GM12878 (cell line): ENCODE measurements around the gene SPINK8. TPM values are rescaled to one million over a fixed set of nuclear protein-coding genes. Genes with fewer than 3 reads are reported as not detected.

Source experiments
- ATAC-seq: fragments of 200-7000 bp; cut with Tn5 transposase; 3 replicates; pipeline ENCODE4 v1.9.1; 2020; ENCODE audit warnings: mild to moderate bottlenecking, moderate library complexity
- BruUV-seq: library from RNA; stranded (reverse); fragments of 400-500 nt; replicated peaks from 2 replicates; lab custom pipeline; 2021; lab: Mats Ljungman, UMichigan
- CTCF ChIA-PET: fragments of 300-600 bp; sonication (Branson Sonifier 250); formaldehyde crosslinking; extraction: SDS; loops from one replicate; lab custom pipeline; 2021; ENCODE audit warnings: inconsistent platforms; lab: Yijun Ruan, JAX
- POLR2A ChIA-PET: fragments of 350-600 bp; formaldehyde crosslinking; extraction: SDS; loops from one replicate; lab custom pipeline; 2021; ENCODE audit warnings: inconsistent platforms; lab: Charles Lee
- RAD21 ChIA-PET: fragments of 300-600 bp; sonication (Branson Sonifier 250); formaldehyde crosslinking; loops from one replicate; lab custom pipeline; 2023; ENCODE audit warnings: antibody characterized with exemption; ENCODE audit not compliant: unreplicated experiment; lab: Charles Lee
- SMC1A ChIA-PET: fragments of 300-600 bp; sonication (Branson Sonifier 250); formaldehyde crosslinking; loops from one replicate; lab custom pipeline; 2023; ENCODE audit not compliant: unreplicated experiment, uncharacterized antibody; lab: Charles Lee
- DNase-seq: peaks from one replicate; pipeline ENCODE4 v3.0.0-alpha.2; 2011; ENCODE audit warnings: low read depth, low spot score
- FAIRE-seq: peaks from 3 replicates; lab custom pipeline; 2011; peaks lifted over from hg19 to GRCh38; lab: Jason Lieb, UNC
- H2AFZ ChIP-seq: 2 replicates; pipeline ENCODE4 v1.6.0; 2011; ENCODE audit warnings: low read depth, low read length, control low read depth; ENCODE audit not compliant: control insufficient read depth
- H3K27ac ChIP-seq: 2 replicates; pipeline ENCODE4 v1.5.1; 2011; ENCODE audit warnings: control low read depth; ENCODE audit not compliant: control insufficient read depth, insufficient read depth
- H3K27me3 ChIP-seq, 2 experiments: replicated peaks in 1 of 2; 2 replicates each; pipeline versions ENCODE4 v1.6.0 to v1.6.1; 2011; ENCODE audit warnings: low read length in 1 of 2; ENCODE audit not compliant: control insufficient read depth in 2 of 2, insufficient read depth in 2 of 2
- H3K36me3 ChIP-seq, 2 experiments: 2 replicates each; pipeline ENCODE4 v1.5.1; 2011; ENCODE audit warnings: low read length in 1 of 2; ENCODE audit not compliant: control insufficient read depth in 2 of 2, insufficient read depth in 2 of 2
- H3K4me1 ChIP-seq: 2 replicates; pipeline ENCODE4 v1.6.1; 2011; ENCODE audit warnings: mild to moderate bottlenecking, low read length, moderate library complexity, mixed read lengths; ENCODE audit not compliant: control insufficient read depth, insufficient read depth
- H3K4me2 ChIP-seq: 2 replicates; pipeline ENCODE4 v1.6.0; 2011; ENCODE audit warnings: control low read depth; ENCODE audit not compliant: control insufficient read depth, insufficient read depth
- H3K4me3 ChIP-seq: fragments of 200-600 bp; sonication (generic); 2 replicates; pipeline ENCODE4 v1.5.1; 2016
- H3K79me2 ChIP-seq: 2 replicates; pipeline ENCODE4 v1.6.0; 2011; ENCODE audit warnings: low read length; ENCODE audit not compliant: control insufficient read depth, insufficient read depth
- H3K9ac ChIP-seq: 2 replicates; pipeline ENCODE4 v1.8.0; 2011; ENCODE audit warnings: low read length, control low read depth, mixed read lengths; ENCODE audit not compliant: control insufficient read depth, insufficient read depth
- H3K9me3 ChIP-seq: replicated peaks from 3 replicates; pipeline ENCODE4 v1.5.1; 2011; ENCODE audit warnings: mild to moderate bottlenecking, low read length; ENCODE audit not compliant: control insufficient read depth, insufficient read depth
- H4K20me1 ChIP-seq: 2 replicates; pipeline ENCODE4 v1.6.0; 2011; ENCODE audit not compliant: control insufficient read depth, insufficient read depth
- CHD4 ChIP-seq: fragments of 200-600 bp; sonication (generic); IDR thresholded peaks from 2 replicates; pipeline ENCODE4 v1.6.1; 2016; ENCODE audit warnings: mild to moderate bottlenecking
- E2F4 ChIP-seq: IDR thresholded peaks from 2 replicates; pipeline ENCODE4 v1.6.1; 2012; ENCODE audit warnings: low read depth, low read length, improper control_type of control experiment
- EP300 ChIP-seq, 2 experiments: fragments of 150-350 bp in 1 of 2; IDR thresholded peaks; 2 replicates each; pipeline ENCODE4 v1.6.1; 2011 to 2012; ENCODE audit warnings: low read depth in 2 of 2, low read length in 2 of 2, borderline replicate concordance in 1 of 2, improper control_type of control experiment in 1 of 2, inconsistent platforms in 1 of 2; ENCODE audit not compliant: control insufficient read depth in 1 of 2
- GABPA ChIP-seq: IDR thresholded peaks from 2 replicates; pipeline ENCODE4 v1.6.1; 2014; ENCODE audit warnings: antibody characterized with exemption, low read depth, mild to moderate bottlenecking, inconsistent platforms
- KLF5 ChIP-seq: fragments of 450-650 bp; IDR thresholded peaks from 2 replicates; pipeline ENCODE4 v1.6.1; 2014; ENCODE audit warnings: mild to moderate bottlenecking; ENCODE audit not compliant: partially characterized antibody
- MAX ChIP-seq: IDR thresholded peaks from 2 replicates; pipeline ENCODE4 v1.6.1; 2012; ENCODE audit warnings: low read depth, low read length, improper control_type of control experiment
- NFYA ChIP-seq: IDR thresholded peaks from 2 replicates; pipeline ENCODE4 v1.6.1; 2011; ENCODE audit warnings: low read depth, mild to moderate bottlenecking, low read length, improper control_type of control experiment, borderline replicate concordance
- RELA ChIP-seq: fragments of 450-650 bp; IDR thresholded peaks from 2 replicates; pipeline ENCODE4 v1.8.0; 2014; ENCODE audit warnings: borderline replicate concordance; ENCODE audit not compliant: partially characterized antibody
- SMAD1 ChIP-seq: fragments of 450-650 bp; IDR thresholded peaks from 2 replicates; pipeline ENCODE4 v1.6.1; 2018; ENCODE audit warnings: mild to moderate bottlenecking, low read depth; ENCODE audit not compliant: partially characterized antibody
- WGBS: methylation state at CpG from one replicate; pipeline ENCODE4 v1.1.6; 2016; ENCODE audit warnings: low lambda C conversion rate; ENCODE audit not compliant: insufficient replicate concordance, insufficient coverage; ENCODE audit errors: missing lambda C conversion rate; 5-methylcytosine and 5-hydroxymethylcytosine counted together
- in situ Hi-C: fragments of 300-500 bp; cut with MboI; formaldehyde crosslinking; loops from 9 replicates; pipeline ENCODE4 v1.14.3; 2018; ENCODE audit warnings: mixed read lengths
- intact Hi-C: fragments of 100-400 bp; cut with micrococcal nuclease; formaldehyde crosslinking; loops from one replicate; pipeline ENCODE4 v1.14.2; 2022; ENCODE audit not compliant: unreplicated experiment
- polyA plus RNA-seq, 11 experiments: library from polyadenylated mRNA; depleted of rRNA in 4 of 11; unstranded in 6 of 11; stranded (reverse) in 5 of 11; fragments of >200 nt; fragmentation: Nextera tagmentation in 4 of 11; fragmentation: Illumina TruSeq in 1 of 11; extraction: Ambion mirVana in 4 of 11; extraction: Trizol in 1 of 11; gene quantifications; 1 replicate in 1 of 11; 2 replicates in 10 of 11; pipeline versions ENCODE4 v1.2.1 to v1.2.3, GENCODE V29; 2011 to 2016; ENCODE audit warnings: inconsistent platforms in 2 of 11, missing spikeins in 2 of 11, low read depth in 1 of 11
- total RNA-seq, 4 experiments: library from RNA; depleted of rRNA in 3 of 4; stranded (reverse); fragments of >200 nt in 3 of 4; fragmentation: Illumina TruSeq in 1 of 4; extraction: Trizol in 1 of 4; gene quantifications; 2 replicates each; pipeline versions ENCODE4 v1.2.1 to v1.2.3, GENCODE V29; 2013 to 2021

SPINK8 gene
- total and polyA plus RNA-seq, 10 of the 15 experiments (the other 5 are each of a cell fraction or from before 2014, with no cell fraction given) = not detected

GRCh38 chr3:48345946-48346572 lies 12.6 kb upstream of the SPINK8 start:
- no peaks in the 10 kb centered on the region; a peak in 1 of 4 replicates for H3K27me3 ChIP-seq

More at GRCh38 chr3:48345946-48346572, 12.6 kb upstream of the SPINK8 start:
- no TSS peak for BruUV-seq
- Histone ChIP-seq H3K4me1 (no peaks in the 10 kb centered on the region), H3K9me3 (no peaks in the 10 kb centered on the region), H3K36me3 (no peaks in the 10 kb centered on the region), H3K4me3 (no peak overlapping the region), H3K9ac (no peak overlapping the region), H4K20me1 (no peaks in the 10 kb centered on the region), H3K4me2 (no peak overlapping the region), H2AFZ (no peak overlapping the region), H3K27ac (no peak overlapping the region), H3K79me2 (no peaks in the 10 kb centered on the region)
- intact Hi-C loops (no loop called here), in situ Hi-C loops (no loop called here)
- WGBS = 25% methylated on average over 2 of the region's 2 CpGs
- ATAC-seq (no peak), FAIRE-seq (no peak), DNase-seq (no peak)
- CTCF ChIA-PET = no interaction called here
- no peak for TF ChIP-seq GABPA
- TF ChIP-seq E2F4 = no peak
- no peak for TF ChIP-seq NFYA
- TF ChIP-seq RELA = no peak
- no peak for TF ChIP-seq EP300 (IDR thresholded peaks at IDR 0.05; ENCODE audit: borderline replicate concordance in 1 of 2, control insufficient read depth in 1 of 2, low read depth in 2 of 2, low read length in 2 of 2)
- TF ChIP-seq SMAD1 = no peak
- TF ChIP-seq KLF5 = no peak
- TF ChIP-seq MAX = no peak
- no peak for TF ChIP-seq CHD4
- RAD21 ChIA-PET = no interaction called here
- POLR2A ChIA-PET = no interaction called here
- SMC1A ChIA-PET = no interaction called here
